Putamen (tissue), 1 donor: Measurements from ENCODE around the gene UMOD.
"Not testable (repeated sequence)": the region's sequence is repeated elsewhere in the genome, so short reads cannot be mapped to it uniquely, and the experiment has no call there.

Experiments
- DNase-seq: peaks from one replicate; pipeline ENCODE4 v3.0.0-alpha.2; 2016; ENCODE audit warnings: low spot score

Gene UMOD

DNA sequence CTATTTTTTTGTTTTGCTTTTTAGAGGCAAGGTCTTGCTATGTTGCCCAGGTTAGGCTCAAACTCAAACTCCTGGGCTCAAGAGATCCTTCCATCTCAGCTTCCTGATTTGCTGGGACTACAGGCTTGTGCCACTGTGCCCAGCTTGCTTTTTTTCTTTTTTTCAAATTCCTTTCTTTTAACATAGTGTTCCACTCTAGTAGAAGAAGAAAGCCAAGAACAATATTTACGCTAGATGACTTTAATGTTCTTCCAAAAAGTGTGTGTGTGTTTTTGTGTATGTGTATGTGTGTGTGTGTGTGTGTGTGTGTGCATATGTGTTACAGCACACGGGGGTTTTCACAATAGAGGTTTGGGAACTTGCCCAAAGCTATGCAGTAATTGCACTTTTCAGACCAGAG is 10.7 kb upstream of the UMOD start:
- DNase-seq: no peak

DNA sequence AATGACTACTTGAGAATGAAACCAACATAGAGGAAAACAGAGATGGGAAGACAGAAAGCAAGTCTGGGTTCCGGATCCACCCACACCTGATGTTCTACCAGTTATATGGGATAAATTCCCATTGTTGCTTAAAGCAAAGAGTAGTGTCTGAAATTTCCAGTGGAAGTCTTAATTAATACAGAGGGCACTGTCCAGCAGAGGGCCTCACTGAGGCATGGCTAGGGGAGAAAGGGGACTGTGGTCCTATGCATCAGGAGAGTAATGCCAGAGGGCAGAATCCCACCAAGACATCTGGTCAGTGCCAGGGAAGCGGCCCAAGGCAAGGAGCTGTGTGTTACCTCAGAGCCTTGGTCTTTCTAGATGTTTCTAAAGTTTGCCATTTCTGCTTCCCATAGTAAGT is 7.5 kb upstream of the UMOD start:
- DNase-seq: no peak

DNA sequence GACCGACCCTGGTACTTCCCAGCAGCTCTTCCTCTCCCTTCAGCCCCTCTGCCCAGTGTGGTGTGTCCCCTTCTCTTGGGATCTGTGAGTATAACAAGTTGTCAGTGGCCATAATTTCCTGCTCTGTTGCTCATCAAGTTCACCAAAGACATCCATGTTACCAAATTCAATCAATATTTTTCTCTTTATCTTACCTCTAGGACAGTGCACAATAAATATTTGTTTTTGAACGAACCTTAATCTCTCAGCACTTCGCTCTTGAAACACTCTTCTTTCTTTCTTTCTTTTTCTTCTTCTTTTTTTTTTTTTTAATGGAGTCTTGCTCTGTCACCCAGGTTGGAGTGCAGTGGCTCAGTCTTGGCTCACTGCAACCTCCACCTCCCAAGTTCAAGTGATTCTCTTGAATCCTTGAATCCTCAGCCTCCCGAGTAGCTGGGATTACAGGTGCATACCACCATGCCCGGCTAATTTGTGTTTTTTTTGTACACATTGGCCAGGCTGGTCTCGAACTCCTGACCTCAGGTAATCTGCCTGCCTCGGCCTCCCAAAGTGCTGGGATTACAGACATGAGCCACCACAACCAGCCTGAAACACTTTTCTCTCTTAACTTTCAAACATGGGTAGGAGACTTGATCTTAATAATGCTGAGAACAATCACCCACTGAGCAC is 2.7 kb upstream of the UMOD start:
- no peak for DNase-seq

DNA sequence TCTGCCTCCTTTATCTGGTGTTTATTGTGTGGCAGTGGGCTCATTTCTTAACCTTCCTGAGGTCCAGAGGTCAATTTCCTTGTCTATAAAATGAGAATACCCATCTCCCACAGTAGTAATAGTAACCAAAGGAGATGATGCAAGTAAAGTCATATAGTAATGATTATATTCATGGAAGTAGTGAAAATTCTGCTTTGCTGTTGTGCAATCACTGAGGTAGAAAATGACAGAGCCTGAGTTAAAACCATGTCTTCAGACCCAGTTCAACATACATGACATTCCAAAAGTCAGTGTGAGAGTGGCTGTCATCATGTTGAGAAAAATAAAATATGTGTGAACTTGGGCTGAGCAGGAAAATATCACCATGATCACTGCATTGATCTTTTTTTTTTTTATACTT is 864 bp upstream of the UMOD start:
- no peak for DNase-seq

DNA sequence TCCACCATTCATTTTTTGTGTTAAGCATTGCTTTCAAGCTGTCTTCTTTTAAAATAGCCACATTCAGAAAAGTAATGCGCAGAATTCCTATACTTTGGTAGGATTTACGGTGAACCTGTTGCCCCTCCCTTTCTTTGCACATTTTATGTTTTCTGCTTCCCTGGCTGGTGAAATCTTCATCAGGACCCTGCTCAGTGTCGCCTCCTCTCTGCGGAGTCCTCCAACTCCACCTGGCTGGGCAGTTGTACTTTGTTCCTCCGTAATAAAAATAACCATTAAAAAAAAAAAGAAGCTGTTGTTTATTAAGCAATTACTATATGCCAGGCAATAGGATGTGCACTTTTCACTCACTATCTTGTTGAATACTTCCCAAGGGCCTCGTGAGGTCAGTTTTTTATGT is 2.9 kb downstream of the UMOD start:
- no peak for DNase-seq

DNA sequence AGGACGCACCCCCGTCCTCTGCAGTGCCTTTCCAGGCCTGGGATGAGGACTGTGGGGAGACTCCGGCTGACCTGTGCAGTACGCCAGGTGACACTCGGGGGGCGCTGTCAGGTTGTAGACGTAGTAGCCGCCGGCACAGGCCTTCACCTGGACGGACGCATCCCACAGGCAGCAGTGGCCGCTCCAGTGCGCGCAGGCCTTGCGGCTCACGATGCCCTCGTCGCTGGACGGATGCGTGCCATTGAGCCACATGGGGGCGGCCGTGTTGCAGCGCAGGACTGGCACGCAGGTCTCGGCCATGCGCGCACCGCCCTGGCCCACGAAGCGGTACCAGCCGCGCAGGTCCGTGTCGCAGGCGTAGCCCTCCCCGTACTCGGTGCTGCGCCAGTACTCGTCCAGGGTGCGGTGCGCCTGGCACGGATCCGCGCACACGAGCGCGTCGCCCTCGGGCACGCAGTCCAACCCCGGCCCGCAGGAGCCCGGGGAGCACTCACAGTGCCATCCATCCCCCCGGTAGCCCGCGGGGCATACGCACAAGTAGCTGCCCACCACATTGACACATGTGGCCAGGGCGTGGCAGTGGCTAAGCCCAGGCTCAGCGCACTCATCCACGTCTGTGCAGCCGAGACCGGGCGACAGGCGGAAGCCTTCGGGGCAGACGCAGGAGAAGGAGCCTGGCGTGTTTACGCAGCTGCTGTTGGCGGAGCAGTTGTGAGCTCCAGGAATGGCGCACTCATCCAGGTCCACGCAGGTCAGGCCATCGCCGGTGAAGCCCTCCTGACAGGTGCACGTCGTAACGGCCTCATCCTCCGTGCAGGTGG is 3.9 kb downstream of the UMOD start:
- DNase-seq: no peak

DNA sequence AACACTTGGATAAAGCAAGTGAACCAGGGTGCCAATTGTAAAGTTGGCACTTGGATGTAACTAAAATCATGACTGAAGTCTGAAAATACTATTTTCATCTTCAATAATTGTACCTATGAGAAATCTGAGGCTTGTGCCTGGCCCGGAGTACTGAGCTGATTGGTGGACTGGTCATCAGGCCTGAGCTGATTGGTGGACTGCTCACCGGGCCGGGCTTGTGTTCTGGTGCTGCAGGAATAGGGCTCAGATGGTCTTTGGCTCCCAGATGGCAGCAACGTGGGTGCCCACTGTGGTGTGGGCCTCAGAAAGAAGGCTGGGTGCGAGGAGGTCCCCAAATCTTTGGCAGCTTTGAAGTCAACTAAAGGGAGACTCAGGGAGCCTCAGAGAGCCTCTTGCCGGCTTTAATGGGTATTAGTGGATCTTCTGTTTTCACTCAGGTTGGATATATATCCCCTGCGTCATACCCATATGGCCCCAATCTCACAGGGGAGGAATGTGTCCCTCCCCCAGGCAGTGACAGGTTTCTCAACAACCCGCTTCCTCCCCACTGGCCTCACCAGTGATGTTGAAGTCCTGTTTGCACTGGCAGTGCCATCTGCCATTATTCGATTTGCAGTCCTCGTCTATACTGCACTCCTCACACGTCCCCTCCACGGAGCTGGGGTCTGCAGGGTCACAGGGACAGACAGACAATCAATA is 4.7 kb downstream of the UMOD start:
- DNase-seq: no peak

DNA sequence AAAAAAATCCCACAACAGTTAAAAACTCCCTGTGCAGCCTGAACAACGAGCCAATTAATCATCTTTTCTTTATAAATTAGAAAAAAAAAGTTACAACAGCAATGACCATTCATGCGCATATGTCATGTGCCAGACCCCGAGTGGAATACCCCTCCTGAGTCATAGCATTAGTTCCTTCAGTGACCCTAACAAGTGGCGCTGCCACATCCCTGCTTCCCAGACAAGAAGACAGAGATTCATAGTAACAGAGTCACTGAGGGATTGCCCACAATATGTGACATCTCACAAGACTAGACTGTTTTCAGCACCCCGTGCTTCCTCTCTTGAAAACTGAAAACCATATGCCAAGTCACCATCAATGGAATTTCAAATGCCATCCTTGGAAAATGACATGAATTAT is 7.9 kb downstream of the UMOD start:
- DNase-seq: no peak

DNA sequence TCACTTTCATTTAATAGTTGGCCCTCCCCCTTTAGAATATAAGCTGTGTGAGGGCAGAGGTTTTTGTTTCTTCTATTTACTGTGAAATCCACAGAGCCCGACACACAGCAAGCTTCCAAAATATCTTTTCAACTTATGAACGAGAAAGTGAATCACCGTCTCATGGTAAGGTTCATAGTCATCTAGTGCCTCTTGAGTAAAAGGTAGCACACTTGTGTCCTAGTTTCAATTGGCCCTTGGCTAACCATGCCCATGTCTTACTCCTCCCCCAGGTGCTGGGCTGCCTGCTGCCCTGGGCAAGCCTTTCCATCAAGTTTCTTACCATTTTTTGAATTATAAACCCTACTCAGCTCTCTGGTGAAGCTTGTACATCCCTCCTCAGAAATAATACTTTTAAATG is 12.8 kb downstream of the UMOD start:
- no peak for DNase-seq

DNA sequence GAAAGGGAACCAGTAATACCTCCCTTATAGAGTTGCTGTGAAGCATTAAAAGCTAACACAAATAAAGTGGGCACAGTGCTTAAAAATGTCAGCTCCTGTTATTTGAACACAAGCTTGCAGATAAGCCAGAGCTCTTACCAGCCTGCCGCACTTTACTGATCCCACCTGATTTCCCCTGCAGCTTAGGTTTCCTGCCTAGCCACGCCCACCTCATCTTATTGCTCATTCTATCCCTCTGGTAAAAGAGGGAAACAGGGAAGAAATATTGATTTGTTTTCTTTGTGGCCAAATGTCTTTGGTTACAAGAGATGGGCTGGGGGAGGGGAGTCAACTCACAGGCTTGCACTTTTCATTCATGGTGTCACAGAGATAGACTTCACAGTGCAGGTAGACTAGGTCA is 15.6 kb downstream of the UMOD start:
- no peak for DNase-seq

DNA sequence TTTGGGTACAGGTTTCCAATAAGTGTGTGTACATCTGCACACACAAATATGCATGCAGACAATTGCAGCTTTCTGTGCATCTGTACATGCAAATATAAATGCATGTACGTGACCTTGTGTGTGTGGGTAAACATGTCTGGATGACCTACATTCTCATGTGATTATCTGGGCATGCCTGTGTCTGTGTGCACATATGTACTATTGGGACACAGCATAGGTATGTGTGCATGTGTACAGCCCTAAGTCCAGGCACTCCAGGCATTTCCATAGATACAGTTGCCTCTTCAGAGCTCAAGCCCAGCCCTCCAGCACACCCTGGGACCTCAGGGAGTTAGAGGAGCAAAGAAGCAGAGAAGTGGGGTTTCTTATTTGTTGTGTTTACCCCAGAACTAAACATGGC is 18.1 kb downstream of the UMOD start:
- DNase-seq: no peak

DNA sequence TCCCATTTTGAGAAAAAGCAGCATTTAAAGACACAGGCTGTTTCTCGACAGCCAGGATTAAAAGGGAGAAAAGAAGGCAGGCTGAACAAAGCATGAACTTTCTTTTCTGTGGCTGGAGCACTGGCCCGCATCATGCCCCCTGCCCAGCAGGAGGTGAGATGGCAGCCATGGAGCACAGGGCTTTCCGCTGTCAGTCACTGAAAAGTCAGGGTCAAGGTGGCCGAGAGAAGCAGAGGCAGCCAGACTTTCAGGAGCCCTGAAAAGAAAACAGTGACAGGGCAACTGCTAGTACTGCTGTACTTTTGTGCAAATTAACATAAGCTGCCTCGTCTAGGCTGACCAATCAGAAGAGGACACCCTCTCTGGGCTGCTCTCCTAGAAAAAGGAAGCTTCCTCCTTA is 19.4 kb downstream of the UMOD start:
- no peak for DNase-seq

DNA sequence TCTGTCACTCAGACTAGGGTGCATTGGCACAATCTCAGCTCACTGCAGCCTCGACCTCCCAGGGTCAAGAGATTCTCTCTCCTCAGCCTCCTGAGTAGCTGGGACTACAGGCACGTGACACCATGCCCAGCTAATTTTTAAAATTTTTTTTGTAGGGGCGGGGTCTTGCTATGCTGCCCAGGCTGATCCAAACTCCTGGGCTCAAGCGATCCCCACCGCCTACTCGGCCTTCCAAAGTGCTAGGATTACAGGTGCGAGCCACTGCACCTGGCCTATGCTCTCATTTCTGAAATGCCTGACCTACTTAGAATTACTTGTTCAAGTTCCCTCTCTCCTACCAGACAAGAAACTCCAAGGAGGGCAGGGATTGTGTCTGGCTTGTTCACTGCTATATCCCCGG is 20.1 kb downstream of the UMOD start:
- DNase-seq: no peak

DNA sequence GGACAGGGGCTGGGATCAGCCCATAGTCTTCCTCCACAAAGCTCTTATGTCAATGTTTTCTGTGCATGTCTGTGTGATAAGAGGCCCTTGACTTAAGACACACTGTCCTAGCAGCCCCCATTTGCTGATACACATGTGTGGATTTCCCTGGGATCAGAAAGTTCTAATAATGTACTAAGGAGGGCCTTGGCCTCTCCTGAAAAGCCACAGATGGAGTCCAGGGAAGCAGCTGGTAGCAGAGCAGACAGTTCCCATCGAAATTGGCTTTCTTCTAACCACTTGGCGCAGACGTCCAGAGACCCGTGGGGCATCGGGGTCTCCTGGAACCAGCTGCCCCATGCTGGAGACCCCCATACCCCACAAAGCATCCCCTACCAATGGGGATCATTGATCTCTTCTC is 20.9 kb downstream of the UMOD start:
- no peak for DNase-seq

DNA sequence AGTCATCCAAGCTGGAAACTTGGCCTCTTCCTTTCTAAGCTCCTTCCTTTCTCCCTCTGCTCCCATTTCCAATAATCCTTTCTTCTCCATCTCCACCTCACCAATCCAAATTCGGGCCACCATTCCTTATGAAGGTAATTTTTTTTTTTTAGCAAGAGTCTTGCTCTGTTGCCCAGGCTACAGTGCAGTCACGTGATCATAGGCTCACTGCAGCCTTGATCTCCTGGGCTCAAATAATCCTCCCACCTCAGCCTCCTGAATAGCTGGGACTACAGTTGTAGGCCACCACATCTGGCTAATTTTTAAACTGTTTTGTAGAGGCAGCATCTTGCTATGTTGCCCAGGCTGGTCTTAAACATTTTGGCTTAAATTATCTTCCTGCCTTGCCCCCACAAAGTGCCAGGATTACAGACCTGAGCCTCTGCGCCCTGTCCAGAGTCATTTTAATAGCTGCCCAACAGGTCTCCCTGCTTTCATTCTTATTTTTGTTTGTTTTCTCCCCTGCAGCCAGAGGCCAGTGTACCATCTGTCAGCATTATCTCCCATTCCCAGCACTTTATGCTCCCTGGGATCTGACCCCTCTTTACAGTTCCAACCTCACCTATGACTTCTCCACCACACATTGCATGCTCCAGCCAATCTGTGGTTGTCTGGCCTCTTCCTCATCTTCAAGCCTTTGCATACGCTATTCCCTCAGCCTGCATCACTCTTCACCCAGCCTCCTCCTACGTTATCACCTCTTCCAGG is 22.9 kb downstream of the UMOD start:
- DNase-seq: no peak

DNA sequence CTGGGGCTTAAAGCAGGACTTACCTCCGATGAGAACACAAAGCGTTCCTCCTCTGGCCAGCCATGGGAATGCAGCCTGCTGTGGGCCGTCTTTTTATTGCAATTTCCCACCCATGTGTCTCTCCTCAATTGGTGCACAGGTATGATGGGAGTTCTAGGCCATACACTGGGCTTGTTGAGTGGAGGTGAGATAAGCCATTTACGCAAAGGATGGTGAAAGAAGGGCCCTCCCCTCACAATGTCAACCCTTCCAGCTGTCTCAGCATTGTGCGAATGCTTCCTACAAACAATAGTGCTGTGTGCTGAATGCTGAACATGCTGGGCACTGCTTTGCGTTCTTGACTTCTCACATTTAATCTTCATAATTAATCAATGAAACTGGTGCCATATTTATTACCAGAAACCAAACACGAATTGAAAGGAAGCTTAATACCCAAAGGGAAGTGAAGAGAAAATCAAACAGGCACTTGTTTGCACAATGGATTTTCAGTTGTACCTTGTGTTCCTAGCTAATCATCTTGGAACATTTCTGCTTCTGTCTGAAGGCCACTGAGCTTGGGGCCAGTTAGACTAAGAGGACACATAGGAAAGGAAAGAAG is 25.0 kb downstream of the UMOD start, which contains the start of gene GP2:
Gene GP2, minus strand, starts transcription at position 70 of the 598 bp plus-strand sequence. CDS start 1,082 bp downstream, outside the sequence.
- no peak for DNase-seq

DNA sequence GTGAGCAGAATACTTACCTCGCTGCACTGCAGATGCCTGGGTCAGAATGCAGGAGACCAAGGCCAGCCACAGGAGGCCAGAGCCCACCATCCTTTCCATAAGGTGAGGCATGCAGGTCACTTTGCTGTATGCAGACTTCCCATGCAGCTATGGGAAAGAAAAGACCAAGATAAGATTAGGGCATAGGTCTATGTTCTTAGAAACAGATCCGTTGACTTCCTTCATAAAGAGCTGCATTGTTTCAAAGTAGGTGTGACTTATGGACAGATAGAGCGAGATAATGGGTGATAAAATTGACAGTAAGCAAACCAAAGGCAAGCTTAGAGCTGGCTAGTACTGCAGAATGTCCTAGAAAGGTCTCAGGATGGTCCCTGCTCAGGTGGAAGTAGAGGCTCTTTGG is 26.2 kb downstream of the UMOD start:
- no peak for DNase-seq

DNA sequence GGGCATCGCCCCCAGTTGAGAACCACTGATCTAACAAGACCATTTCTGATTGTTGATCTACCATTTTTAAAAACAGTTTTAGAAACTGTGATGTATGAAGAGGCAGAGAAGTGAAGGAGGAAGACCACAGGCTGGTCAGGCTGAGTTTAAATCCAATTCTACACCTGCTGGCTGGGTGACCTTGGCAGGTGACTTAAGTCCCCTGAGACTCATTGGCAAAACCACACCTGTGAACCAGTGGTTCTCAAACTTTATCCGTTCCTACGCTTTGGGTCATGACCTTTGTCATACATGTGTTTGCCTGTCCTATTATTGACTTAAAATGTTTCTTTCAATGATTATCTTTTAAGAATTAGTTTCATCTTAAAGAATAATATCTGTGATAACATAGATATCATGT is 27.5 kb downstream of the UMOD start:
- DNase-seq: no peak

DNA sequence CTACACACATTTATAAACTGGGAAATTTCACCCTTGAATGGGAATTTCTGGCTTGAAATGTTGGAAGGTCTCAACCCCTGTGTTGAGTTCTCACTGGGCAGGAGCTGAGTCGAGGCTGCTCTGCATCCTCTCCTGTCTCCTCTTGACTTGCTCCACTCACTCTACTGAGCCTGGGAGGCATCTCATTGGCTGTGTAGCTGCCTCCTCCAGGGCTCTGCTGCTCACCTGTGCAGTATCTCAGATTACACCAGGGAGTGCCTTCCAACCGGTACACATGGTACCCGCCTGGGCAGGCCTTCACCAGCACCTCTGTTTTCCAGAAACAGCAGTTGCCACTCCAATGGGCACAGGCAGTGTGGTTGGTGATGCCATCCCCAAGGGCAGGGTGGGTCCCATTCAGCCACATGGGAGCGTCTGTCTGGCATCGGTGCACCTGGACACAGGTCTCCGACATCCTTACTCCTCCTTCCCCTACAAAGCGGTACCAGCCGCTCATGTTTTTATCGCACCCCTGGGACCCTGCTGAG is 28.9 kb downstream of the UMOD start:
- no peak for DNase-seq

DNA sequence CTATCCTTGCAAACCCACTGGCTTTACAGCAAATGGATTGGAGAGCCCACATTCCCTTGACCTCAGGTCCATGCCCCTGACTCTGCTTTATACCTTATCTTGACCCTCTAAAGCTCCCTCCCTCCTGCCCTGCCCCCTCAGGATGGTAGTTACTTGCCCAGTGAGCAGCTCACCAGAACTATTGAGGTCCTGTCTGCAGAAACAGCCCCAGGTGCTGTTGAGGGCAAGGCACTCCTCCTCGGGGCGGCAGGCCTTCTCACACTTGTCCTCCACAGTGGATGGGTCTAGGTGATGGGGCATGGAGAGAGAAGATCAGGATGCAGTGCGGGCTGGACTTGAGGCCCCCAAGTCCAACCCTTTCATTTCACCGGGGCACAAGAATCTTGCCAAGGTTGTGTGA is 29.8 kb downstream of the UMOD start:
- no peak for DNase-seq

DNA sequence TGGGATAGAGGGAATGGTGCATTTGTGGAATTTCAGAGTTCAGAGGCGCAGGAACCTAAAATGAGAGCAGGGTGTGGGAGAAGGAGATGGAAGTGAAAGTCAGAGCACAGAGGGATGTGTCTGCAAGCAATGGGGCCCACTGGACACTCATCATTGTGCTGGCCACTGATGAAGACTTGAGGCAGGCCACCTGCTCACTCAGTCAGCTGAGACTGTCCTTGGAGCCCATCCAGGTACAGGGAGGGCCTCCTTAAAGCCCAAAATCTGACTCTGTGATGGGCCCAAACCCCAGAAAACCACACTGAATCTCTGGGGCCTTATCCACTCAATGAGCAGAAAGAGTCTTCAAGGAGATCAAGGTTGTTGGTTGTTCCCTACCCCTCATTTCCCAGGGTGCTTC is 30.8 kb downstream of the UMOD start:
- DNase-seq: no peak

DNA sequence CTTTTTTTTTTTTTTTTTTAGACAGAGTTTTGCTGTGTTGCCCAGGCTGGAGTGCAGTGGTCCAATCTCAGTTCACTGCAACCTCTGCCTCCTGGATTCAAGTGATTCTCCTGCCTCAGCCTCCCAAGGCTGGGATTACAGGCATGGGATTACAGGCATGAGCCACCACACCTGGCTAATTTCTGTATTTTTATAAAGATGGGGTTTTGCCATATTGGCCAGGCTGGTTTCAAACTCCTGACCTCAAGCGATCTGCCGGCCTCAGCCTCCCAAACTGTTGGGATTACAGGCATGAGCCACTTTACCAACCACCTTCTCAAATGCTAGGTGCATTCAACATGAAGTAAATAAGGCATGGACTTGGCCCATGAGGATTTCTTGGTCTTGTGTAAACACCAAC is 31.5 kb downstream of the UMOD start:
- DNase-seq: not testable (repeated sequence)
